ENCODE results near the gene KRTAP10-6.

KRTAP10-6 gene

DNA sequence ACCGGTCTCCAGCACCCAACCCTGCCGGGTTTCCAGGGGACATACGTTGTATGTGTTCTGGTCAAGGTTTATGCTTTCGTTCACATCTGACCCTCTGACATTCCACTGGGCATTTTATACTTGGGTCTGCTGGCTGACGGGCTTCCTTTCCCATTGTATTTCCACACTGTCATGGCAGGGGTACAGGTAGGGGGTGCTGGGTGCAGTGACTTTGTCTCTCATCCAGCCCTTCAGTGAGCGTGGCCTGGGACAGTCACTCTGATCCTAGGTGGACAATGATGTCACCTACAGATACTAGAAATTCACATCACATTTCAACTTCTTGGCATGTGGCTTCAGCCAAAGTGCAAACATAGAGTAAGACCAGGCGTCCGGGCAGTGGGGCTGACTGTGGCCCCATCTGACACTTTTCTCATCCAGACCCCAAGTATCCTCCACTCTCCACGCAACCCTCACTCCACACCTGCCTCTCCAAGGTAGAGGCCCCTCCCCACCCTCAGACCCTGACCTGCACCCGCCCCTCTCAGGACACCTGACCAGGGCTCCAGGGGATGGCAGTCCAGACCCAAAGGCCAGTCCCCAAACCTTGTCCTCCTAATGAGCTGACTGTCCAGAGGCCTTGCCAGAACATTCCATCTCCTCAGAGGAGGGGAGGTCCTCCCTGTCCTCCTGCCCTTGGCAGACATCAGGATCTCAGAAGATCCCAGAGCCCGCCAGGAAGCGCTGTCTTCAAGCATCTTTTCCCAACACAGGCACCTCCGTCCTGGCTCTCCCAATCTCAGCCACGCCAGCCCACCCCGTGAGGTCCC lies 44.1 kb upstream of the KRTAP10-6 start:
- no peak for TF ChIP-seq RAD21 (IDR thresholded peaks at IDR 0.05; ENCODE audit: low read depth)

DNA sequence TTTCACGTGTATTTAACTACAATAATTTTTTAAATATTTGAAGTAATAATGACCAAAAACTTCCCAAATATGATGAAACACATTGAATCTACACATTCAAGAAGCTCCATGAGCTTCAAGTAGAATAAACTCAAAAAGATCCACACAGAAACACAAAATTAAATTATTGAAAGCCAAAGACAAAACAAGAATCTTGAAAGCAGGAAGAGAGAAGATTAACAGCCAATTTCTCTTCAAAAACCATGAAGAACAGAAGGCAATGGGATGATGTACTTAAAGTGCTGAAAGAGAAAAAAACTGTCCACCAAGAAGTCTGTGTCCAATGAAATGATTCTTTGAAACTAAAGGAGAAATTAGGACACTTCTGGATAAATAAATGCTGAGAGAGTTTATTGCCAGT lies 39.8 kb upstream of the KRTAP10-6 start:
- TF ChIP-seq TAF1 (IDR thresholded peaks at IDR 0.05; ENCODE audit: low read depth) (no peak), TEAD4 (IDR thresholded peaks at IDR 0.05) (no peak), YY1 (IDR thresholded peaks at IDR 0.05; ENCODE audit: low read depth) (no peak), CEBPB (IDR thresholded peaks at IDR 0.05) (no peak), FOXM1 (IDR thresholded peaks at IDR 0.05; ENCODE audit: borderline replicate concordance, low read depth) (no peak), TCF12 (IDR thresholded peaks at IDR 0.05; ENCODE audit: low read depth) (no peak), ZBTB7A (IDR thresholded peaks at IDR 0.05; ENCODE audit: low read depth) (no peak), RAD21 (IDR thresholded peaks at IDR 0.05; ENCODE audit: low read depth) (no peak), EP300 (IDR thresholded peaks at IDR 0.05; ENCODE audit: borderline replicate concordance) (no peak), EGR1 (IDR thresholded peaks at IDR 0.05) (no peak), CREB1 (IDR thresholded peaks at IDR 0.05; ENCODE audit: low read depth) (no peak), NFIC (IDR thresholded peaks at IDR 0.05) (no peak)
- TF ChIP-seq, protein P1, sequence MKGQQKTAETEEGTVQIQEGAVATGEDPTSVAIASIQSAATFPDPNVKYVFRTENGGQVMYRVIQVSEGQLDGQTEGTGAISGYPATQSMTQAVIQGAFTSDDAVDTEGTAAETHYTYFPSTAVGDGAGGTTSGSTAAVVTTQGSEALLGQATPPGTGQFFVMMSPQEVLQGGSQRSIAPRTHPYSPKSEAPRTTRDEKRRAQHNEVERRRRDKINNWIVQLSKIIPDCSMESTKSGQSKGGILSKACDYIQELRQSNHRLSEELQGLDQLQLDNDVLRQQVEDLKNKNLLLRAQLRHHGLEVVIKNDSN (IDR thresholded peaks at IDR 0.05), result no peak
- TF ChIP-seq, protein P2, sequence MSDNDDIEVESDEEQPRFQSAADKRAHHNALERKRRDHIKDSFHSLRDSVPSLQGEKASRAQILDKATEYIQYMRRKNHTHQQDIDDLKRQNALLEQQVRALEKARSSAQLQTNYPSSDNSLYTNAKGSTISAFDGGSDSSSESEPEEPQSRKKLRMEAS (IDR thresholded peaks at IDR 0.05), result no peak
- TF ChIP-seq, protein P3, sequence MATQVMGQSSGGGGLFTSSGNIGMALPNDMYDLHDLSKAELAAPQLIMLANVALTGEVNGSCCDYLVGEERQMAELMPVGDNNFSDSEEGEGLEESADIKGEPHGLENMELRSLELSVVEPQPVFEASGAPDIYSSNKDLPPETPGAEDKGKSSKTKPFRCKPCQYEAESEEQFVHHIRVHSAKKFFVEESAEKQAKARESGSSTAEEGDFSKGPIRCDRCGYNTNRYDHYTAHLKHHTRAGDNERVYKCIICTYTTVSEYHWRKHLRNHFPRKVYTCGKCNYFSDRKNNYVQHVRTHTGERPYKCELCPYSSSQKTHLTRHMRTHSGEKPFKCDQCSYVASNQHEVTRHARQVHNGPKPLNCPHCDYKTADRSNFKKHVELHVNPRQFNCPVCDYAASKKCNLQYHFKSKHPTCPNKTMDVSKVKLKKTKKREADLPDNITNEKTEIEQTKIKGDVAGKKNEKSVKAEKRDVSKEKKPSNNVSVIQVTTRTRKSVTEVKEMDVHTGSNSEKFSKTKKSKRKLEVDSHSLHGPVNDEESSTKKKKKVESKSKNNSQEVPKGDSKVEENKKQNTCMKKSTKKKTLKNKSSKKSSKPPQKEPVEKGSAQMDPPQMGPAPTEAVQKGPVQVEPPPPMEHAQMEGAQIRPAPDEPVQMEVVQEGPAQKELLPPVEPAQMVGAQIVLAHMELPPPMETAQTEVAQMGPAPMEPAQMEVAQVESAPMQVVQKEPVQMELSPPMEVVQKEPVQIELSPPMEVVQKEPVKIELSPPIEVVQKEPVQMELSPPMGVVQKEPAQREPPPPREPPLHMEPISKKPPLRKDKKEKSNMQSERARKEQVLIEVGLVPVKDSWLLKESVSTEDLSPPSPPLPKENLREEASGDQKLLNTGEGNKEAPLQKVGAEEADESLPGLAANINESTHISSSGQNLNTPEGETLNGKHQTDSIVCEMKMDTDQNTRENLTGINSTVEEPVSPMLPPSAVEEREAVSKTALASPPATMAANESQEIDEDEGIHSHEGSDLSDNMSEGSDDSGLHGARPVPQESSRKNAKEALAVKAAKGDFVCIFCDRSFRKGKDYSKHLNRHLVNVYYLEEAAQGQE (IDR thresholded peaks at IDR 0.05; ENCODE audit: low read depth), result no peak

DNA sequence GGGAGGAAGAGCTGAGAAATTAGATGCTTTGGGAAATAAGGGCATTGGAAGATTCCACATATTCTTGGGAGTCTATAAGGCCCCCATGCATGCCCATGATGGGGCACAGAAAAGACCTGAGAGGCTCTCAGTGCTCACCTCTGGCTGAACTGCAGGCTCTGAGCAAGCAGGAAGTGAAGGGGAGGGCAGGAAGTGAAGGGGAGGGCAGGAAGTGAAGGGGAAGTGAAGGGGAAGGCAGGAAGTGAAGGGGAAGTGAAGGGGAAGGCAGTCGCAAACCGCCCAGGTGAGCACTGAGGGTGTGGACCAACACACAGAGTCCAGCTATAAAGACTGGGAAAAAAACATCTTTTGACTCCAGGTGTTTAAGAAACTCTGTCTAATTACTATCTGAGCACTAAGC lies 38.1 kb upstream of the KRTAP10-6 start:
- TF ChIP-seq EGR1 (IDR thresholded peaks at IDR 0.05) (no peak), TEAD4 (IDR thresholded peaks at IDR 0.05) (no peak), EP300 (IDR thresholded peaks at IDR 0.05; ENCODE audit: borderline replicate concordance) (no peak), YY1 (IDR thresholded peaks at IDR 0.05; ENCODE audit: low read depth) (no peak), TAF1 (IDR thresholded peaks at IDR 0.05; ENCODE audit: low read depth) (no peak), NFIC (IDR thresholded peaks at IDR 0.05) (no peak), FOXM1 (IDR thresholded peaks at IDR 0.05; ENCODE audit: borderline replicate concordance, low read depth) (no peak), RAD21 (IDR thresholded peaks at IDR 0.05; ENCODE audit: low read depth) (no peak), CREB1 (IDR thresholded peaks at IDR 0.05; ENCODE audit: low read depth) (no peak), CEBPB (IDR thresholded peaks at IDR 0.05) (no peak), TCF12 (IDR thresholded peaks at IDR 0.05; ENCODE audit: low read depth) (no peak), ZBTB7A (IDR thresholded peaks at IDR 0.05; ENCODE audit: low read depth) (no peak)
- TF ChIP-seq, protein P3 (IDR thresholded peaks at IDR 0.05; ENCODE audit: low read depth), result no peak
- TF ChIP-seq, protein P2 (IDR thresholded peaks at IDR 0.05), result no peak
- TF ChIP-seq, protein P1 (IDR thresholded peaks at IDR 0.05), result no peak

DNA sequence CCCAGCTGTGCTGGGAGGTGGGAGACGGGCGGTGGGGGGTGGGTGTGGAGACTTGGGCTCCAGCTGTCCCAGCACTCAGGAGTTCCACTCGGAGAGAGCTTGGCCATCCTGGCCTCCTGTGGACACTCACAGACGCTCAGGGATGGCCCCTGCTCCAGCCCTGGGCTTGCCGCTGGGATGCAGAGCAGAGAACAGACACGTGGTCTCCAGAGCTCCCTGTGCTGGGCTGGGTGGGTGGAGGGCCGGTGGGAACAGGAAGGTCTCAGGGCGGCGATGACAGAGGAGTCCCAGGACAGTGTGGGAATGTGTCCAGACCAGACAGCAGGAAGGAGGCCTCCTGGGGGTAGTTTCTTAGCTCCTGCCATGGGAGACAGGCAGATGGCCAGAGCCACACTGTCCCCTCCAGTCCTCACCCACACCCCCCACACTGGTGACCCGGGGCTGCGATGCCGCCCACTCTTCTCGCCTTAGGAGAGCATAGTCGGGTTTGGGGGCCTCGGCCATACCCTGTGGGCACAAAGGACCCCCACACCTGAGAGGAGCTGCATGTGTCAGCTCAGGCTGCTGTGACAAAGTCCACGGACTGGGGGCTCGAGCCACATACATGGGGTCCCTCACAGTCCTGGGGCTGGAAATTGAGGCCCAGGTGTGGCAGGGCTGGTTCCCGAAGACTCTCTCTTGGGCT lies 36.5 kb upstream of the KRTAP10-6 start:
- TF ChIP-seq TCF12 (IDR thresholded peaks at IDR 0.05; ENCODE audit: low read depth) (no peak), CREB1 (IDR thresholded peaks at IDR 0.05; ENCODE audit: low read depth) (no peak), TAF1 (IDR thresholded peaks at IDR 0.05; ENCODE audit: low read depth) (no peak), NFIC (IDR thresholded peaks at IDR 0.05) (no peak), YY1 (IDR thresholded peaks at IDR 0.05; ENCODE audit: low read depth) (no peak), FOXM1 (IDR thresholded peaks at IDR 0.05; ENCODE audit: borderline replicate concordance, low read depth) (no peak), TEAD4 (IDR thresholded peaks at IDR 0.05) (no peak), RAD21 (IDR thresholded peaks at IDR 0.05; ENCODE audit: low read depth) (no peak), ZBTB7A (IDR thresholded peaks at IDR 0.05; ENCODE audit: low read depth) (no peak), EGR1 (IDR thresholded peaks at IDR 0.05) (no peak), EP300 (IDR thresholded peaks at IDR 0.05; ENCODE audit: borderline replicate concordance) (no peak), CEBPB (IDR thresholded peaks at IDR 0.05) (no peak)
- TF ChIP-seq, protein P3 (IDR thresholded peaks at IDR 0.05; ENCODE audit: low read depth), result no peak
- TF ChIP-seq, protein P1 (IDR thresholded peaks at IDR 0.05), result no peak
- TF ChIP-seq, protein P2 (IDR thresholded peaks at IDR 0.05), result no peak

Measured in Ishikawa (cell line).